Hematopoietic multipotent progenitor cell treated with erythropoietin and hydrocortisone succinate and interleukin-3 and kit ligand, for 8 days (in vitro differentiated cells): Measurements from ENCODE around the gene ROCK1.
"Not testable (repeated sequence)": the region's sequence is repeated elsewhere in the genome, so short reads cannot be mapped to it uniquely, and the experiment has no call there.

Experiments used
- DNase-seq: peaks from one replicate; pipeline ENCODE4 v3.0.0-alpha.2; 2015

Gene ROCK1

GRCh38 chr18:21111346-21112139 is at the start of gene ROCK1:
TSS of gene ROCK1 (minus strand) at chr18:21111813. CDS start at chr18:21110910, 903 bp downstream.
- DNase-seq = peak; percentile 93

GRCh38 chr18:21155443-21155842 is 43.8 kb upstream of the ROCK1 start:
- DNase-seq = no peak

DNA sequence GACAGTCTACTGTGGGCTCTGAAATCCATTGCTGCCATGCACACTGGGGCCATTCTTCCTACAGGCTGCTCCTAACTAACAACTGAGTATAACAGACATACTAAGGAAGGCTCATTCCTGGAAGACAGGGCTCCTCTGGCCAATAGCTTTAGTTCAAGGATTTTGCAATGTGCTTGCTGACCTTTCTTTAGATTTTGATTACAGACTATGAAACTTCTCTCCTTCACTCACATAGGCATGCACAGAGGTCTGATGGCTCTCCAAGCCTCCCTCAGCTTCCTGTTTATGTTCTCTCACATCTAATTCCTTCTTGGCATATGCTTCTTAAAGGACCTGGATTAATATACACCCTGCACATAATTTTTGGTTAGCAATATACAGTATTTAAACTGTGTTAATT is 34.4 kb upstream of the ROCK1 start:
- no peak for DNase-seq

GRCh38 chr18:21145371-21145770 is 33.8 kb upstream of the ROCK1 start:
- no peak for DNase-seq

- DNase-seq = no peak
These were observed 30.2 kb upstream of the ROCK1 start for GRCh38 chr18:21141668-21142422.

DNA sequence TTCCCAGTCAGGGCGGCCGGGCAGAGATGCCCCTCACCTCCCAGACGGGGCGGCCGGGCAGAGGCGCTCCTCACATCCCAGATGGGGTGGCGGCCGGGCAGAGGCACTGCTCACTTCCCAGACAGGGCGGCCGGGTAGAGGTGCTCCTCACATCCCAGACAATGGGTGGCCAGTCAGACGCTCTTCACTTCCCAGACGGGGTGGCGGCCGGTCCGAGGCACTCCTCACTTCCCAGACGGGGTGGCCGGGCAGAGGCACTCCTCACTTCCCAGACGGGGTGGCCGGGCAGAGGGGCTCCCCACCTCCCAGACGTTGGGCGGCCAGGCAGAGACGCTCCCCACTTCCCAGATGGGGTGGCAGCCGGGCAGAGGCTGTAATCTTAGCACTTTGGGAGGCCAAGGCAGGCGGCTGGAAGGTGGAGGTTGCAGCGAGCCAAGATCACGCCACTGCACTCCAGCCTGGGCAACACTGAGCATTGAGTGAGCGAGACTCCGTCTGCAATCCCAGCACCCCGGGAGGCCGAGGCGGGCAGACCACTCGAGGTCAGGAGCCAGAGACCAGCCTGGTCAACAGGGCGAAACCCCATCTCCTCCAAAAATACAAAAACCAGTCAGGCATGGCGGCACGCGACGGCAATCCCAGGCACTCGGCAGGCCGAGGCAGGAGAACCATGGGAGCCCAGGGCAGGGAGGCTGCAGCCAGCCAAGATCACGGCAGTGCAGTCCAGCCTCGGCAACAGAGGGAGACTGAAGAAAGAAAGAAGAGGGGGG is 26.3 kb upstream of the ROCK1 start:
- DNase-seq = not testable (repeated sequence)

- DNase-seq = peak; percentile 52
These were observed 23.3 kb upstream of the ROCK1 start for GRCh38 chr18:21134895-21135294.

DNA sequence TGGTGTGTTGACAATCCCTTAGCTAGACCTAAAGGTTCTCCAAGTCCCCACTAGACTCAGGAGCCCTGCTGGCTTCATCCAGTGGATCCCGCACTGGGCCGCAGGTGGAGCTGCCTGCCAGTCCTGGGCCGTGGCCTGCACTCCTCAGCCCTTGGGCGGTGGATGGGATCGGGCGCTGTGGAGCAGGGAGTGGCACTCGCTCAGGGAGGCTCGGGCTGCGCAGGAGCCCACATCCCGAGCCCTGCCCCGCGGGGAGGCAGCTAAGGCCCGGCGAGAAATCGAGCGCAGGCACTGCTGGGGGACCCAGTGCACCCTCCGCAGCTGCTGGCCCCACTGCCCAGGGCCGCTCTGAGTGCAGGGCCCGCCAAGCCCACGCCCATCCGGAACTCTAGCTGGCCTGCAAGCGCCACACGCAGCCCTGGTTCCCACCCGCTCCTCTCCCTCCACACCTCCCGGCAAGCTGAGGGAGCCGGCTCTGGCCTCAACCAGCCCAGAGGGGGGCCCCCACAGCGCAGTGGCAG is 20.8 kb upstream of the ROCK1 start:
- no peak for DNase-seq

DNA sequence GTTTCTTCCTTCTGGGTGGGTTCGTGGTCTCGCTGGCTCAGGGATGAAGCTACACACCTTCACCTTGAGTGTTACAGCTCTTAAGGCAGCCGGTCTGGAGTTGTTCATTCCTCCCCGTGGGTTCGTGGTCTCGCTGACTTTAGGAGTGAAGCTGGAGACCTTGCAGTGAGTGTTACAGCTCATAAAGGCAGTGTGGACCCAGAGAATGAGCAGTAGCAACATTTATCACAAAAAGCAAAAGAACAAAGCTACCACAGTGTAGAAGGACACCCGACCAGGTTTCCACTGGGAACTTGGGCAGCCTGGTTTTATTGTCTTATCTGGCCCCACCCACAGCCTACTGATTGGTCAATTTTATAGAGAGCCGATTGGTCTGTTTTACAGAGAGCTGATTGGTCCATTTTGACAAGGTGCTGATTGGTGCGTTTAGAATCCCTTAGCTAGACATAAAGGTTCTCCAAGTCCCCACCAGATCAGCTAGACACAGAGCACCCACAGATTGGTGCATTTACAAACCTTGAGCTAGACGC is 20.1 kb upstream of the ROCK1 start:
- no peak for DNase-seq

DNA sequence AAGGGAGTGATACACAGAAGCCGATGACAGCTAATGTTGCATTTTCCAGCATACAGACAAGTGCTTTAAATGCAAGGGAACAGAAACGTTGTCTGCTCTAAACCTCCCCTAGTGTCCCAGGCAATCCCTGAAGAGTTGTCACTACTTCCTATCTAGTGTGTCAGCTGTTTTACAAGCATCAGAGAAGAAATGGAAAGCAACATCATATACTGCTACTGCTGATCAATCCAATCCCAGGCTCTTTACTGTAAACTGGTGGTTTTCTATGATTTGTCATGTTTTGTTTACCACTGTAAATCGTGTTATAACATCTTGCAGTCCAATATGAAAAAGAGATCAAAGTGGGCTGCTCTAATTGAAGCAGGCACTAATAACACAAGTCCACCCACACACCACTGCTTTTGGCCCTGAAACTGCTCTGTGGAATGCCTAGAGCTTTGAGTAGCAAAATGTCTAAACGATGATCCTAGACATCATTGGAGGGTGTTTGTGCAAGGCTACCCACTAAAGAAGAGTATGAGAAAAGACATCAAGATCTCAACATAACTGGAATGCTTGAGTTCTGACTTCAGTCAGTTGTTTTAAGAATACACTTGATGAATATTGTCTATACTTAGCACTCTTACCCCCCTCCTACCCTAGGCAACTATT is 18.1 kb upstream of the ROCK1 start:
- no peak for DNase-seq

- DNase-seq = no peak
These were observed 11.8 kb upstream of the ROCK1 start for GRCh38 chr18:21123290-21123926.

- DNase-seq = no peak
These were observed 7.2 kb upstream of the ROCK1 start for GRCh38 chr18:21118806-21119205.

- DNase-seq = peak; percentile 56
These were observed 6.0 kb upstream of the ROCK1 start for GRCh38 chr18:21117409-21118131.

- DNase-seq = no peak
These were observed 4.2 kb upstream of the ROCK1 start for GRCh38 chr18:21115519-21116411.

GRCh38 chr18:21112543-21113105 is 1.0 kb upstream of the ROCK1 start:
- DNase-seq = peak; percentile 19

GRCh38 chr18:21112140-21112473 is 494 bp upstream of the ROCK1 start:
- DNase-seq = no peak

DNA sequence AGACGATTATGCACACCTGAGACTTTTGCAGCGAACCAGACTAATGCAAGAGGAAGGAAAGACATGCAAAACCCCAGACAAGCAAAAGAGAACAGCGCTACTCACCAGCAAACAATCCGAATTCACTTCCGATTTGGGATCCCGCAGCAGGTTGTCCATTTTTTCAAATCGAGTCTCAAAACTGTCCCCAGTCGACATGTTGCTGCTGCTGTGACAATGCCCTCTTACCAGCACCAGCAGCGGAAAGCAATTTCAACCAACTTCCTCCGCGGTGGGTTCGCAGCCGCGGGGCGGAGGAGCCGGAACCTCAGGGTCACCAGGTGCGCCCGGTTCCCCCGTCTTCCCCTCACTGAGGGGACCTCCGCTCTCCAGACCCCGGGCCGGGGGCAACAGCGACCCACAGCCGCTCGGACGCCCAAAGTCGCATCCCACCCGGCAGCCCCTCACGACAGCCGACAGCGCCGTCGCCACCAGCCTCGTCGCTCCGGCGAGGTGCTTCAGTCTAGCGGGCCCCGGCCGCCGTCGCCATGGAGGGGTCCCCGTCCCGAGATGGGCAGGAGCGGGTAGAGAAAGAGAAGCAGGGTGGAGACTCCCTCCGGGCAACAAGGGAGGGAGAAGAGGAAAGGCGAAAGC is 784 bp downstream of the ROCK1 start:
- DNase-seq = peak; percentile 42

- DNase-seq = no peak
These were observed 1.5 kb downstream of the ROCK1 start for GRCh38 chr18:21109936-21110712.

GRCh38 chr18:21105936-21106335 is 5.7 kb downstream of the ROCK1 start:
- DNase-seq = no peak
